Skin epidermis (tissue), 12 donors: ENCODE data around the gene SMURF2.
"Not testable (repeated sequence)": the region's sequence is repeated elsewhere in the genome, so short reads cannot be mapped to it uniquely, and the experiment has no call there.

Source experiments
- H3K27ac ChIP-seq, 21 experiments: fragments of 200-600 bp; sonication (generic) in 11 of 21; one replicate each; pipeline ENCODE4 v1.5.0; 2020; ENCODE audit warnings: mild to moderate bottlenecking in 3 of 21, inconsistent platforms in 2 of 21, moderate library complexity in 2 of 21
- H3K4me3 ChIP-seq, 7 experiments: fragments of 200-600 bp; sonication (generic) in 2 of 7; one replicate each; pipeline ENCODE4 v1.5.0; 2020; ENCODE audit warnings: inconsistent platforms in 2 of 7, mild to moderate bottlenecking in 2 of 7, moderate library complexity in 1 of 7

The SMURF2 gene

DNA sequence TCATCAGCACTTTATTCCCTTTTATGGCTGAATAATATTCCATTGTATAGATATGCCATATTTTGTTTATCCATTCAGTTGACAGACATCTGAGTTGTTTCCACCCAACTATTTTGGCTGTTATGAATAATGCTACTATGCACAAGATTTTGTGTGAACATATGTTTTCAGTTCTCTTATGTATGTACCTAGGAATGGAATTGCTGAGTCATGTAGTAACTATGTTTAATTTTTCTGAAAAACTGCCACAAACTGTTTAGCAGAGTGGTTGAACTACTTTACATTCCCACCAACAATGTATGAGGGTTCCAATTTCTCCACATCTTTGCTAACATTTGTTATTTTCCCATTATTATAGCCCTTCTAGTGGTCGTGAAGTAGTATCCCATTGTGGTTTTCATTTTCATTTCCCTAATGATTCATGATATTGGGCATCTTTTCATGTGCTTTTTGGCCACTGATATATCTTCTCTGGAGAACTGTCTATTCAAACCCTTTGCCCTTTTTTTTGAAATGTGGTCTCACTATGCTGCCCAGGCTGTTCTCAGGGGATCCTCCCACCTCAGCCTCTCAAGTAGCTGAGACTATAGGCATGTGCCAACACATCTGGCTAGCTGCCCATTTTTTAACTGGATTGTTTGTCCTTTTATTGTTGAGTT, 26.3 kb downstream of the SMURF2 start:
- Histone ChIP-seq H3K27ac (no peak overlapping the region), H3K4me3 (no peak overlapping the region)

DNA sequence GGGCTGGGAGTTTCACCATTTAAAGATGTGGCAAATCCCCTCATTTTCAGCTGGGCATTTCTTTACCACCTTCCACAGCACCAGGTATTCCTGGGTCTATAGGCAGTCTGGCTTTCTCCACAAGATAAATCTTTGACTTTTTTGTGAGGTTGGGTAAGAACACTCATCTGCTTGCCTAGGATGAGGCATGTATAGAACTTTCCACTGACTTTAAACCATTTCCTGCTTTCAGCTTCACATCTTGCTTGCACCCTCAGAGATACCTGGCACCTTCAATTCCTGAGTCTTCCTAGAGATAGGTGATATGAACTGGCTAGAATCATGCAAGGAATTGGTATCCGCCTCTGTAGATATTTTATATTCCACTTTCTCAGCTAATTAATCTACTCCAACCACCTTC, 27.9 kb downstream of the SMURF2 start:
- H3K4me3 ChIP-seq, result no peak overlapping the region
- no peak overlapping the region for H3K27ac ChIP-seq

DNA sequence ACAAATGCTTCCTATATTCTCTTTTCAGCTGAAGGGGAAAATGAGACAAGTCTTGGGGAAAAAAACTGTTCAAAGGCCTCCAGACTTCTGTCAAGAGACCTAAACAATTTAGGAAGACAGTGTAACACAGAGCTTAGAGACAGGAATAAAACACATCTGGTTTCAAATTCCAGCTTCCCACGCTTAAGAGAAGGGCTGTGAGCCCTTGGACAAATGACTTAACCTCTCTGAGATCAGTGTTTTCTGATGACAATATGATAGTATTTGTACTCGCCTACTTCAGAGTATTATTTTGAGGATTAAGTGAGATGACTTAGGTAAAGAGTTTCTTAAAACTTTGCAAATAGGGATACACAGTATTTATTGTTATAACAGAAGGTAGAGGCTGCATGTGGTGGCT, 29.5 kb downstream of the SMURF2 start:
- Histone ChIP-seq H3K4me3 (no peak overlapping the region), H3K27ac (no peak overlapping the region)

DNA sequence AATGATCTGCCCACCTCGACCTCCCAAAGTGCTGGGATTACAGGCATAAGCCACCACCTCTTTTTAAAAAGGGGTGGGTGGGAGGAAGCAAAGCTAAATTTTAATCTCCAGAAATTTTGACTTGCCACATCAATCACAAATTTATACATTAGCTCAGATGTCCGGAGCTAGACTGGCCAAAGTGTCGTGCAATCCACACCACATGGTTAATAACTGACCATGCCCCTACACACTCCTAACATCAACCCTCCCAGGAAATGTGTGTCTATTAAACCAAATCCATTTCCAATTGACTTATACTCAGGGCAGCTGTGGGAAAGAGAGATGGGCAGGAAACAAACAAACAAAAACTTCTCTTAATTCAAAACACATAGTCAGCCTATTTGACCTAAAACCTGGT, 29.9 kb downstream of the SMURF2 start:
- Histone ChIP-seq H3K4me3 (no peak overlapping the region), H3K27ac (no peak overlapping the region)

DNA sequence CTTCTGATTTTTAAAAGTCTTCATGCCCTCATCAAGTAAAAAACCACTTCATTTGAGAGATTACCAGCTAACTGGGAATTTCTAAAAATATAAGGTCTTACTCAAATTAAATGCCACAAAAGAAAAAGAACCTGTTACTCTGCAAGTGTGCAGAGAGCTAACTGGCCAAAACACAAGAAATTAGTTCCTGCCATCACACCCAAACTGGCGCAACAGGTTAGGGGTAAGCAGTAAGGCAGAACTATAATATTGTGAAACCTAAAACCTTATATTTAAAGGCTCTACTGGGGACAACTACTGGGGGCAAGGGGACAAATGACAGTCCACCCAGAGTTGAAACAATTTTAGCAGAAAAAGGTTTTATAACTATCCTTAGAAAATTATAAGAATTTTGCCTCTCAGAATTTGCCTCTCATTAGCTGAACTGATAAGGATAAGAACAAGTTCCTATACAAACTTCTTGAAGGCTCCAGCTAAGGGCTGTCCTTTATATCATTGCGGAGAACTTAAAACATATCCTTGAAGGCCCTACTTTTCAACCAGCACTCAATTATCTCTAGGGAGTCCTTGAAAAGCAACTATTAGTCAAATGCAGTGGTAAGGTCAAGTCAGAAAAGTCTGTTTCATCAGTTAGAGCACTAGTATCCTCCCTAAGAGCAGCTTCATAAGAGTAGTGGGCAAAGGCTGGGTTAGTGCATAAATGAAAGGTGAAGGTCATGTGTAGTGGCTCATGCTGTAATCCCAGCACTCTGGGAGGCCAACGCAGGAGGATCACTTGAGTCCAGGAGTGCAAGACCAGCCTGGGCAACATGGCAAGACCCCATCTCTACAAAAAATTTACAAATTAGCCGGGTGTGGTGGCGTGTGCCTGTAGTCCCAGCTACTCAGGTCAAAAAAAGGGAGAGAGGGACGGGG, 31.5 kb downstream of the SMURF2 start:
- Histone ChIP-seq H3K27ac (no peak overlapping the region), H3K4me3 (no peak overlapping the region)

DNA sequence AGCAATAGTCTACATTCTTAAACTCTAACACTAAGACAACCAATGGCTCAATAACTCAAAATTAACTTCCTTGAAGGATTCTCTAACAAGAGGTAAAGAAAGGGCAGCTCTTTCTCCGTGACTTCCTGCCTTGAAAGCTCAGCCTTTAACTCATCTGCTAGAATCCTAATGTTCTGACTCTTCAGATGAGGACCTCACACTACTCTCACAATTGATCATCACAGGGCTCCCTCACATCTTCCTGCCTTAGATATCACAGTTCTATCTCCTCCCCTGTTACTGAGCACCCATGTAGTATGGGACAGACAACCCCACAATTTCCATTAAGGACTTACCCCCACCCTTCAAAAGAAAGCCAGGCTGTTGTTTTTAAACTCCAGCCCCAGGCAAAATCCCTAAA, 33.5 kb downstream of the SMURF2 start:
- H3K4me3 ChIP-seq, result no peak overlapping the region

DNA sequence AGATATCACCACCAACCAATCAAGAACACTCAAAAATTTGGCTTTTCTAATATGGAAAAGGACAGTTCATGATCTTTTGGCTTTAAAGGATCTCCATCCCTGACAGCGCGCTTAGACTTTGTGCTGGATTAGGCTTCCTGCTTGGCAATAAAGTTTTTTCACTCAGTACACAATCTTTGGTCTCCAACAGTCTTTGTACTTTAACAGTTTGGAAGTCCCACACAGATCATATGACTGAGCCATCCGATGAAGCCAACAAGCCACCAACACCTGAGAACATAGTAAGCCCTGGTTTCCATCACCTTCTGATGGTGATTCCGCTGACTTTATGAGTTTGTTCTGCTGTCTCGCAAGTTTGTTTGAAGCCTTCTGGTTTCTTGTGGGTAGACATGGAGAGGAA, 34.3 kb downstream of the SMURF2 start:
- no peak overlapping the region for H3K27ac ChIP-seq
- no peak overlapping the region for H3K4me3 ChIP-seq

More for the DNA sequence above, 33.5 kb downstream of the SMURF2 start:
- H3K27ac ChIP-seq, result no peak overlapping the region

DNA sequence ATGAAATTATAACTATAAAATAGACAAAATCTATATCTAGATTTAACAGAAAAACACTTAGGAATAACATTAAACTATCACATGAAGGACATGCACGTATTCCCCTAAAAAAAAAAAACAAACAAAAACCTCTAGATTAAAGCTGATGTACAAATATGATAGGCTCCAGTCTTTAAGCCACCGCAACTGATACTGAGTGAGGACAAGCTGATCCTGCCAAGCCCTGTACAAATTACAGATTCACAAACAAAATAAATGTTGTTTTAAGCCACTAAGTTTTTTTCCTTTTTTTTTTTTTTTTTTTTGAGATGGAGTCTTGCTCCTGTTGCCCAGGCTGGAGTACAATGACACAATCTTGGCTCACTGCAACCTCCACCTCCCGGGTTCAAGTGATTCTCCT, 35.3 kb downstream of the SMURF2 start:
- no peak overlapping the region for H3K27ac ChIP-seq
- no peak overlapping the region for H3K4me3 ChIP-seq

DNA sequence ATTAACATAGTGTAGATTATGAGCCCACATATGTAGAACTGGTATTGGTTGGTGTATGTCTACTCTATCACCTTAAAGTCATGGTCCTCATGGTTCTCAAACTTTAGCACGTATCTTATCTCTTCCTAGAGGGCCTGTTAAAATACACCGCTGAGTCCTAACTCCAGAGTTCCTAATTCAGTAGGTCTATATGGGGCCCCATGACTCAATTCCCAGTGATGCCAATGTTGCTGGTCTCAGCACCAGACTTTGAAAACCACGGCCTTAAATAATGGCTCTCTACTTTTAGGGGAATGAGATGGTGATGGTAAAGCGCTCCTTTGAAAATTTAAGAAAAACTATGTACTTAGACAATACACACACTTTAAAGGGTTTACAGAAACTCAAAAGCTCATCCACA, 36.6 kb downstream of the SMURF2 start:
- H3K4me3 ChIP-seq, result no peak overlapping the region
- no peak overlapping the region for H3K27ac ChIP-seq

DNA sequence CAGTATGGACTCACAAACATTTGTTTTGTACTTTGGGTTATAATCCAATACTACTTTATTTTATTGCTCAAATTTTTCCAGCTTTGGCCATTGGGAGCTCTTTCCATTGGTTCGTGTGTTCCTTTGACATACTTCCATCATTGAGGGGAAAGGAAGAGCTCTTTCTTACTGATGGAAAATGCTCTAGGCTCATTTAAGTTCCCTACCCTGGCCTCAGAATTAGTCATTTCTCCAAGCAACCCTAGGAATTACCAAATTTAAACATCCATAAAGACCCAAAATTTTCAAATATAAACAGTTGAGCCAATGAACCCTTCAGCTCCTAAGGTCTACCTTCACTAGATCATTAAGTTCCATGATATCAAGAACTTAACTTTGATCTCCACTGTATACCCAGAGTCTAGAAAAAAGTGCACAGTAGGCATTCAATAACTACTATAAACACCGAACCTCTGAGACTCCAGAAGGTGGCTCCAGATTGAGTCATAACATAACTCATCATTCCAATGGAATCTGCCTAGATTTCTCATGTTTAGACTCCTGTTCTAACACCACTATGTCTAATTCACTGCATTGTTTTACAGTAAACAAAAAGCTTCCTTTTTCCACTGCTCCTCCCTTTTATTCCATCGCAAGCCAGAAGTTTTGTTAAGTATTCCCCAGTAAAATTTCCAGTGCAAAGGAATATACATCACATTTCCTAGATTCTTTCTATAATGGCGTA, 39.0 kb downstream of the SMURF2 start:
- peak overlapping the region in 1 of 21 experiments; percentile 11 for H3K27ac ChIP-seq
- no peak overlapping the region for H3K4me3 ChIP-seq

DNA sequence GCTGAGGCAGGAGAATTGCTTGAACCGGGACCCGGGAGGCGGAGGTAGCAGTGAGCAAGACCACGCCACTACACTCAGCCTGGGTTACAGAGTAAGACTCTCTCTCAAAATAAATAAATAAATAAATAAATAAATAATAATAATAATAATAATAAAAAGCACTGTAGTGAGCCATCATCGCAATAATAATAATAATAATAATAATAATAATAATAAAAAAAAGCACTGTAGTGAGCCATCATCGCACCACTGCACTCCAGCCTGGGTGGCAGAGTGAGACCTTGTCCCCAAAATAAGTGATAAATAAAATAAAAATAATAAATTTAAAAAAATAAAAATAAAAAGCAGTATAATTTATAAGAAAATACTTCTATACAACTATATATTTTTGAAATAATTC, 40.3 kb downstream of the SMURF2 start:
- H3K27ac ChIP-seq, result no peak overlapping the region
- no peak overlapping the region for H3K4me3 ChIP-seq

DNA sequence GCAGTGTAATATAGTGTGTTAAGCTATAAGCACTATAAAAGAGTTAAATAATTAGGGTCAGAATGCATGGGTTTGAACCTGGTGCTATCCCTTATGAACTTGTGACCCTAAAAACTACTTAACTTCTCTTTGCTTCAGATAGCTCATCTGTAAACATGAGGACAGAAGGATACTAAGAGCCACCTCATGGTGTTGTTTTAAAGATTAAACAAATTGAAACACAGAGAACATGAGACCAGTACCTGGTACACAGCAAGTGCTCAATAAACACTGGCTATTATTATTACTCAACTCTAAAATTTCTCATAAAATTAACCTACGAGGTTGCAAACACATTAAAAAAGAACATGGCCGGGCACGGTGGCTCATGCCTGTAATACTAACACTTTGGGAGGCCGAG, 43.3 kb downstream of the SMURF2 start:
- no peak overlapping the region for H3K4me3 ChIP-seq

DNA sequence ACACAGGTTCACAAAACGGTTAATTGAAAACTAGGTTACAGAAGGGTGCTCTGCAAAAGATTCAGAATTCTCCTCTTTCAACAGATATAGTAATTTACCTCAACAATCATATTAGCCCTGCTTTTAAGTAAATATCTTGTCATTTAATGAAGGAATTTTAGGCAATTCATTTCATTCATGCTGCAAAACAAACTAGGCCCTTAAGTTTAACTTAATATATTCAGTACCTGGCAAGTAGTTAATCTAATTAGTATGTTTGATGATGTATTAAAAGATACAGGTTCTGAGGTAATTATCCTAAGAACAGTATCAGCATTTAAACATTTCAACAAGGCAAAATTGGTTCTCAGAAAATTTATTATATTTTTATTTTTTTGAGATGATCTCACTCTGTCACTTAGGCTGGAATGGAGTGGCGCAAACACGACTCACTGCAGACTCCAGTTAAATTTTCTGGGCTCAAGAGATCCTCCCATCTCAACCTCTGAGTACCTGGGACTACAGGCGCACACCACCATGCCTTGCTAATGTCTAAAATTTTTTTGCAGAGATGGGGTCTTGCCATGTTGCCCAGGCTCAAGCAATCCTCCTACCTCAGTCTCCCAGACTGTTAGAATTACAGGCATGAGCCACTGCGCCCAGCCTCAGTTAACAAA, 44.9 kb downstream of the SMURF2 start:
- H3K4me3 ChIP-seq, result no peak overlapping the region
- H3K27ac ChIP-seq, result no peak overlapping the region

More for the DNA sequence above, 43.3 kb downstream of the SMURF2 start:
- no peak overlapping the region for H3K27ac ChIP-seq

DNA sequence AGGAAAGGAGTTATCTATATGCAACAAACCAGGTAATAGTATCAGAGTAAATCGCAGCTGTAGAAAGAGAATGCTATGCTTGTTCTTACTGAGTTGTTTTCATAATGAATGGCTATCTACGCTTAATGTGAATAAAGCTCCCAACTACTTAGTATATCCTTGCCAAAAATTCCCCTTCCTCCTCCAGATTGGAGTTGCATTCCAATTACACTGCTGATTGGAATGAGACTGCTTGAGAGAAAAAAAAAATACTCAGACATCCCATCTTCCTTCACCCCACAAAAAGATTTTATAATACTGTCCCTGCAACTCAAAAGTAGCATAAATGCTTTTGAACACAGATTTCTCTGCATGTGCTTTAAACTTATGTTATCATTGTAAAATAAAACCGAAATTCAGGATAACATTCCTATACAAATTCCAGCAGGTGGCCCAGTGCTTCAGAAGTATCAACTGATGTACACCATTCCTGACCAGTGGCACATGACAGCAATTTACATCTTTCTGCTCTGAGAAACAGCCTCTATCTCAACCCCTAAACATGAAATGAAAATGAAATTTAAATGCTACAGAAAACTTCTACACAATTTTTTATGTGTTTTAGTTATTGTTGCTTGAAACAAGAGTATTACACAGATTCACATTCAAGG, 47.0 kb downstream of the SMURF2 start:
- Histone ChIP-seq H3K4me3 (no peak overlapping the region), H3K27ac (no peak overlapping the region)

DNA sequence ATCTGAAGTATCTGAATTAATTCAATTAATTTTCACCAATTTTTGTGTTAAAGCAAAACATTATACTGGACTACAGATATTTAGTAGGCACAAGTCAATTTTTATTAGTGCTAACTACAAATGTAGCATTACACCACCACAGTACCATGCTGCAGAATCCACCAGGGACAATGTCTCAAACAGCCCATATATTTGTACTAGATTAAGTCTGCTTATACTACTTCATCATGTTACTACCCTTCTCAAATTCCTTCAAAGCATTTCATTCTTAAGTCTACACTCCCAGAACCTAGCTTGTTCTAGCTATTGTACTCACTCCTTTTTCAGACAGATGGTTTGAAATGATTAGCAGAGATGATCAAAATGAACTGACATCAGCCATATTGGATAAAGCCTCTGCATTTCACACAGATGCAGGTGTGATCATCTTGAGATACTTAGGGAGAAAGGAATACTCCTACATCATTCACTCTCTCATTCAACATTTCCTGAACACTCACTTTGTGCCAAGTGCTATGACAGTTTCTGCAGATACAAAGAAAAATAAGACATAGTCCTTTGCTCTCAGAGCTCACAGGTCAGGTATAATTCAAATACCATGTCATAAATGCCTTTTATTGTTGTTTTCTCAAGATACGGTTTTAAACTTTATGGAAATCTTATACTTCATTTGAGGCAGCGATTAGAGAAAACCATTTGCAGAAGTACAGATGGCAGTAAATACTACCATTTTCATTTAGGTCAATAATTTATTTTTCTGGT, 47.7 kb downstream of the SMURF2 start:
- no peak overlapping the region for H3K27ac ChIP-seq
- no peak overlapping the region for H3K4me3 ChIP-seq

DNA sequence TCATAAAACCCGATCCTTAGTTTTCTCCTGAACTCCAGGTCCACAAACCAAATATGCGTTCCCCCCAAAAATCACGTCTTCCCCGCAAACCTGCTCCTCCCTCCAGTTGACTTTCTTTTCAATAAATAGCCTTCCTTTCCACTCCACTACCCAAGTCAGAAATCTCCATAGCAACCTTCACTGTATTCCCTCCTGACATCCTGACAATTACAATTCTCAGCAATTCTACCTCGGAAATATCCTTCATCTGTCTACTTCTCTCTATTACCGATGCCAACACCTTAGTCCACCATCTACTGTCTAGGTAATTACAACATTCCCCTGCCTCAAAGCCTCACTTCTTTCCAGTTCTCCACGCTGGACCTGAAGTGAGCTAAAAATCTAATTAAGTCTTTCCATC, 50.7 kb downstream of the SMURF2 start:
- peak overlapping the region in 1 of 21 experiments; percentile 37 for H3K27ac ChIP-seq
- H3K4me3 ChIP-seq, result no peak overlapping the region

DNA sequence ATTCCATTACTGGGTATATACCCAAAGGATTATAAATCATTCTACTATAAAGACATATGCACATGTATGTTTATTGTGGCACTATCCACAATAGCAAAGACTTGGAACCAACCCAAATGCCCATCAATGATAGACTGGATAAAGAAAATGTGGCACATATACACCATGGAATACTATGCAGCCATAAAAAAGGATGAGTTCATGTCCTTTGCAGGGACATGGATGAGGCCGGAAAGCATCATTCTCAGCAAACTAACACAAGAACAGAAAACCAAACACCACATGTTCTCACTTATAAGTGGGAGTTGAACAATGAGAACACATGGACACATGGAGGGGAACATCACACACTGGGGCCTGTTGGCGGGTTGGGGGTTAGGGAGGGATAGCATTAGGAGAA, 51.9 kb downstream of the SMURF2 start:
- H3K27ac ChIP-seq, H3K4me3 ChIP-seq: not testable (repeated sequence)

DNA sequence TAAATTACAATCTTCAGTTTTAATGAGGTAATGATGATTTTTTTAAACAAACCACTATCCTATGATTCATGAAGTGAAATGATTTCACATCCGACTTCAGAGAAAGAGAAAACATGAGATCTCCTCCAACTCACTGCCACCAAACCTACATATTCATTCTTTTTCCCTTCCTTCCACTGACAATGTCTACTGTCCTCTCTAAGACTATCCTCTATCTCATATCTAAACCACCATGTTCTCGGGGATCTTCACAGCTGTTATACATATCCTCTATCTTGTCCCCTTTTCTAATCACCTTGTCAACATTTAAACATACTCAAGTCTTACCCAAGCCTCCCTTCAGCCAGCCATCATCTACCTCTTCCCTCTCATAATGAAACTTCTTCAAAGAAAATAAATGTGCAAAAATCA, 53.5 kb downstream of the SMURF2 start:
- no peak overlapping the region for H3K27ac ChIP-seq

More for the DNA sequence above, 53.5 kb downstream of the SMURF2 start:
- no peak overlapping the region for H3K4me3 ChIP-seq
